Umbilical cord (tissue), 2 donors: Measurements from ENCODE around the gene TSPAN14. TPM values are rescaled to one million over a fixed set of nuclear protein-coding genes. Genes with fewer than 3 reads are reported as not detected.
A peak's percentile ranks its signal among the peaks of the same experiment; 100 is the strongest.

Source experiments
- DNase-seq: peaks from one replicate; pipeline ENCODE4 v3.0.0-alpha.2; 2015; ENCODE audit warnings: low spot score
- total RNA-seq: library from RNA; depleted of rRNA; stranded (reverse); fragments of >200 nt; gene quantifications from one replicate; pipeline ENCODE4 v1.2.3, GENCODE V29; 2014; ENCODE audit warnings: low replicate concordance; ENCODE audit not compliant: insufficient read depth

Gene TSPAN14
- total RNA-seq, 1 donor from 2014 or later, result 32.7 TPM

DNA sequence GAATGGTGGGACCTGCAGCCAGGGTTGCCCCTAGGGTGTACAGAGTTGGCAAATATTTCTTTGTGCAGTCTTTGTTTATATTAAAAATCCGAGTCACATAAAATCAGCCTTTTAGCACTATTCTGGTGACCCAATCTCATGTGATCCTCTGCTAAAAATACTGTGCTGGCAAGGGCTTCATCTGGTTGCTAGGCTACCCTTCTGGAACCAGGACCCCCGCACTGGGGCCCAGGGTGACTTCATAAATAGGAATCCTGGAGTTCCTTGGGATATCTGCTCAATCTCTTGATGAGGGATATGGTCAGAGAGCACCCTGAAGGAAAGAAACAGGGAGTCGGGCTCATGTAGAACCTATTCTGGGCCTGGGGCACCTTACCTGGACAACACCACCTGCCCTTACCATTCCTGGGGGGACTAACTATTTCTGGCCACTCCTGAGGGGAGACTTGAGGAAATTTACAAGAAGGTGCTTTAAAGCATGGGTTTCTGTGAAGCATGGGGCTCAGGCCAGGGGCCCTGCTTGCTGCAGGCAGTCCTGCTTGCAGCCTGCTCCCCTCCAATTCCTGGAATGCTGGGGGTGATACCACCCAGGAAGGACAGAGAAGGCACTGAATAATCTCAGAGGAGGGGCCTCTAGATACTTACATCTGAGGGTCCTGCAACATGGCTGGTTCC is 128.3 kb downstream of the TSPAN14 start:
- DNase-seq, result peak; percentile 70

Other genes with a start within 250 kb of the TSPAN14 start
- gene ANXA11, start 248.8 kb upstream of the TSPAN14 start, total RNA-seq, result 65.0 TPM
- 1.2 TPM for gene MAT1A, start 164.7 kb upstream of the TSPAN14 start, total RNA-seq
- not detected for gene DYDC1, start 97.6 kb upstream of the TSPAN14 start, total RNA-seq
- gene DYDC2, start 97.5 kb upstream of the TSPAN14 start, total RNA-seq, result 1.4 TPM
- gene PRXL2A, start 45.8 kb upstream of the TSPAN14 start, total RNA-seq, result 26.5 TPM
- gene SH2D4B, start 83.6 kb downstream of the TSPAN14 start, total RNA-seq, result 1.9 TPM